GM23338 (cell line): ENCODE data around the gene PLEKHJ1.

Experiments
- CREB1 ChIP-seq: fragments of 250-450 bp; sonication (Bioruptor Pico); IDR thresholded peaks from 2 replicates; pipeline ENCODE4 v1.5.0; 2020; ENCODE audit warnings: low read depth, mild to moderate bottlenecking, moderate library complexity
- ETS1 ChIP-seq: IDR thresholded peaks from 2 replicates; pipeline ENCODE4 v1.6.1; 2016; ENCODE audit warnings: antibody characterized with exemption
- EZH2 ChIP-seq: fragments of 200-600 bp; sonication (generic); IDR thresholded peaks from one replicate; pipeline ENCODE4 v1.8.0; 2017; ENCODE audit warnings: antibody characterized with exemption, mild to moderate bottlenecking, low read depth; ENCODE audit not compliant: unreplicated experiment
- EZH2phosphoT487 ChIP-seq: fragments of 200-600 bp; sonication (generic); IDR thresholded peaks from one replicate; pipeline ENCODE4 v1.8.1; 2018; ENCODE audit warnings: antibody characterized with exemption; ENCODE audit not compliant: unreplicated experiment
- JUNB ChIP-seq: IDR thresholded peaks from one replicate; pipeline ENCODE4 v1.6.1; 2016; ENCODE audit warnings: antibody characterized with exemption; ENCODE audit not compliant: unreplicated experiment
- NANOG ChIP-seq: IDR thresholded peaks from 2 replicates; pipeline ENCODE4 v1.6.1; 2016; ENCODE audit warnings: antibody characterized with exemption, borderline replicate concordance
- POLR2AphosphoS5 ChIP-seq: IDR thresholded peaks from 2 replicates; pipeline ENCODE4 v1.6.1; 2016; ENCODE audit warnings: antibody characterized with exemption, low read depth
- TF ChIP-seq, protein P1 (sequence below), 2 experiments: fragments of 200-600 bp in 1 of 2; sonication (generic) in 1 of 2; conservative IDR thresholded peaks; 2 replicates each; pipeline versions ENCODE4 v1.5.1 to v1.6.1; 2016 to 2017; ENCODE audit warnings: antibody characterized with exemption in 2 of 2, low read depth in 2 of 2, mild to moderate bottlenecking in 2 of 2, moderate library complexity in 1 of 2
- TF ChIP-seq, protein P2 (sequence below): IDR thresholded peaks from one replicate; pipeline ENCODE4 v1.6.1; 2018; ENCODE audit warnings: antibody characterized with exemption; ENCODE audit not compliant: unreplicated experiment

DNA sequence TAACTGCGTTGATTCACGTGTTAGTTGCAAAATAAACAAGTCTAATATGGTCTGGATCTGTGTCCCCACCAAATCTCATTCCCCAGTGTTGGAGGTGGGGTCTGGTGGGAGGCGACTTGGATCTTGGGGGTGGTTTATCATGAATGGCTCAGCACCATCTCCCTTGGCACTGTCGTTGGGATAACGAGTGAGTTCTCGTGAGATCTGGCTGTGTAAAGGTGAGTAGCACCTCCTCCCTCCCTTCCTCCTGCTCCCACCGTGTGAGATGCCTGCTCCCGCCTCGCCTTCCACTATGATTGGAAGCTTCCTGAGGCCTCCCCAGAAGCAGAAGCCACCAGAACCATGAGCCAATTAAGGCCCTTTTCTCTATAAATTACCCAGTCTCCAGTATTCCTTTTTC lies 41.0 kb upstream of the PLEKHJ1 start:
- TF ChIP-seq POLR2AphosphoS5, result no peak
- TF ChIP-seq, protein P1, sequence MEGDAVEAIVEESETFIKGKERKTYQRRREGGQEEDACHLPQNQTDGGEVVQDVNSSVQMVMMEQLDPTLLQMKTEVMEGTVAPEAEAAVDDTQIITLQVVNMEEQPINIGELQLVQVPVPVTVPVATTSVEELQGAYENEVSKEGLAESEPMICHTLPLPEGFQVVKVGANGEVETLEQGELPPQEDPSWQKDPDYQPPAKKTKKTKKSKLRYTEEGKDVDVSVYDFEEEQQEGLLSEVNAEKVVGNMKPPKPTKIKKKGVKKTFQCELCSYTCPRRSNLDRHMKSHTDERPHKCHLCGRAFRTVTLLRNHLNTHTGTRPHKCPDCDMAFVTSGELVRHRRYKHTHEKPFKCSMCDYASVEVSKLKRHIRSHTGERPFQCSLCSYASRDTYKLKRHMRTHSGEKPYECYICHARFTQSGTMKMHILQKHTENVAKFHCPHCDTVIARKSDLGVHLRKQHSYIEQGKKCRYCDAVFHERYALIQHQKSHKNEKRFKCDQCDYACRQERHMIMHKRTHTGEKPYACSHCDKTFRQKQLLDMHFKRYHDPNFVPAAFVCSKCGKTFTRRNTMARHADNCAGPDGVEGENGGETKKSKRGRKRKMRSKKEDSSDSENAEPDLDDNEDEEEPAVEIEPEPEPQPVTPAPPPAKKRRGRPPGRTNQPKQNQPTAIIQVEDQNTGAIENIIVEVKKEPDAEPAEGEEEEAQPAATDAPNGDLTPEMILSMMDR (conservative IDR thresholded peaks at IDR 0.05; ENCODE audit: low read depth in 2 of 2), result no peak
- no peak for TF ChIP-seq JUNB
- TF ChIP-seq EZH2, result no peak
- no peak for TF ChIP-seq NANOG
- no peak for TF ChIP-seq CREB1 (CRISPR knock-in tag)
- TF ChIP-seq EZH2phosphoT487, result no peak
- TF ChIP-seq, protein P2, sequence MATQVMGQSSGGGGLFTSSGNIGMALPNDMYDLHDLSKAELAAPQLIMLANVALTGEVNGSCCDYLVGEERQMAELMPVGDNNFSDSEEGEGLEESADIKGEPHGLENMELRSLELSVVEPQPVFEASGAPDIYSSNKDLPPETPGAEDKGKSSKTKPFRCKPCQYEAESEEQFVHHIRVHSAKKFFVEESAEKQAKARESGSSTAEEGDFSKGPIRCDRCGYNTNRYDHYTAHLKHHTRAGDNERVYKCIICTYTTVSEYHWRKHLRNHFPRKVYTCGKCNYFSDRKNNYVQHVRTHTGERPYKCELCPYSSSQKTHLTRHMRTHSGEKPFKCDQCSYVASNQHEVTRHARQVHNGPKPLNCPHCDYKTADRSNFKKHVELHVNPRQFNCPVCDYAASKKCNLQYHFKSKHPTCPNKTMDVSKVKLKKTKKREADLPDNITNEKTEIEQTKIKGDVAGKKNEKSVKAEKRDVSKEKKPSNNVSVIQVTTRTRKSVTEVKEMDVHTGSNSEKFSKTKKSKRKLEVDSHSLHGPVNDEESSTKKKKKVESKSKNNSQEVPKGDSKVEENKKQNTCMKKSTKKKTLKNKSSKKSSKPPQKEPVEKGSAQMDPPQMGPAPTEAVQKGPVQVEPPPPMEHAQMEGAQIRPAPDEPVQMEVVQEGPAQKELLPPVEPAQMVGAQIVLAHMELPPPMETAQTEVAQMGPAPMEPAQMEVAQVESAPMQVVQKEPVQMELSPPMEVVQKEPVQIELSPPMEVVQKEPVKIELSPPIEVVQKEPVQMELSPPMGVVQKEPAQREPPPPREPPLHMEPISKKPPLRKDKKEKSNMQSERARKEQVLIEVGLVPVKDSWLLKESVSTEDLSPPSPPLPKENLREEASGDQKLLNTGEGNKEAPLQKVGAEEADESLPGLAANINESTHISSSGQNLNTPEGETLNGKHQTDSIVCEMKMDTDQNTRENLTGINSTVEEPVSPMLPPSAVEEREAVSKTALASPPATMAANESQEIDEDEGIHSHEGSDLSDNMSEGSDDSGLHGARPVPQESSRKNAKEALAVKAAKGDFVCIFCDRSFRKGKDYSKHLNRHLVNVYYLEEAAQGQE, result no peak
- no peak for TF ChIP-seq ETS1
